ENCODE measurements around the gene RPL12. TPM values are rescaled to one million over a fixed set of nuclear protein-coding genes. Genes with fewer than 3 reads are reported as not detected.
A peak's percentile ranks its signal among the peaks of the same experiment; 100 is the strongest.

Gene RPL12
- total RNA-seq, result 1,000 to 10,000 TPM; 1,900 to 4,019 (median 2,592) TPM

DNA sequence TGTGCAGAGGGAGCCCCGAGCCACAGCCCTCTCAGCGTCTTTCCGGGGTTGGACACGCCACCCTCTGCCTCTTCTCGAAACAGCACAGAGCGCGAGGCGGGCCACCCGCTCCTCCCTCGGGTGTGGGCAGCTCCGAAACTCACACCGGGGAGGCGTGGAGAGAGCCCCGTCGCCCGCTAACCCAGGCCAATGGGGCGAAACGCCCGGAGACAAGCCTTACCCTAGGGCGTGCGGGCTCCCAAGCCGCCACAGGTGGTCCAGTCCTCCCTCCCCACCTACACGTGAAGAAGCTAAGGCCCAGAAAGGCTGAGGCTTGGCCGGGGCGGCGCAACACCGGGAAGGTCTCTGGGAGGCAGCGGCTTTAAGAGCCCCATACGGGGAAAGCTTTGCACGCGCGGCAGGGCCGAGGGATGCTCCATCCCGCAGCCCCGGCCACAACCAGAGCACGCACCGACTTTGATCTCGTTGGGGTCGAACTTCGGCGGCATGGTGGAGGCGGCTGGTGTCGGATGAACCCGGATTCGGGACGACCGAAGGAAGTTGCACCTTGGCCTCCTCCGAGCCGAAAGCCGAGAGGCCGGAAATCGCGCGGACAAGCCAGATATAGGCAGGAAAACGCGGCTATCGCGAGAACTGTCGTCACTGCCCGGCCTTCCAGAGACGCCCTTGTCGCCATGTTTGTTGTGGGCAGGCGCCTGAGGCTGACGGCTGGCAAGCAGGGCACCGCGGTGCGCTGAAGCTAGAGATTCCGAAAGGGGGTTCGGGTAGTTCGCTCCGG, at the start of gene RPL12, which contains the start of gene LRSAM1:
Gene RPL12 (minus strand): TSS at position 577 of the 778 bp plus-strand sequence. CDS start 89 bp downstream, at position 488.
Gene LRSAM1 (plus strand): TSS at position 681 of the 778 bp plus-strand sequence. CDS start 3,018 bp downstream, outside the sequence.
- peak within 1 kb of the TSS; percentile 61 to 91 (median 66) for H3K4me3 ChIP-seq
- H3K4me1 ChIP-seq (replicated peaks in 1 of 2), result peaks cover 13 to 16% of the 10 kb centered on the region in 2 donors
- 0 to 2% (median 0%) methylated on average over 7 to 32 of the region's 71 CpGs; no CpG with 5 or more reads in 6 of the 10 experiments for WGBS, 10 experiments
- peak within 1 kb of the TSS; percentile 63 to 74 for H3K27ac ChIP-seq
- in situ Hi-C loops (cut with MboI; ENCODE audit: low pct_unique_long_range_greater_than_20kb in 2 of 9, low sequenced_read_pairs in 9 of 9, unreplicated experiment in 9 of 9), result no loop called here
- peak; percentile 49 to 84 (median 75) for ATAC-seq (replicated peaks in 6 of 8)

- ATAC-seq (replicated peaks in 6 of 8), result no peak
- no peak overlapping the region for H3K4me3 ChIP-seq
- WGBS, 10 experiments, result 67 to 80% (median 80%) methylated on average over 1 to 3 of the region's 9 CpGs; no CpG with 5 or more reads in 6 of the 10 experiments
- no peaks in the 10 kb centered on the region for H3K4me1 ChIP-seq (replicated peaks in 1 of 2)
- in situ Hi-C loops (cut with MboI; ENCODE audit: low pct_unique_long_range_greater_than_20kb in 2 of 9, low sequenced_read_pairs in 9 of 9, unreplicated experiment in 9 of 9), result loop anchor here in 2 of 9 experiments (10.0 to 25.0 kb wide), 2 partner anchors 84 to 186 kb away; no protein-coding TSS in a partner anchor
- H3K27ac ChIP-seq, result no peak overlapping the region
Measured at GRCh38 chr9:127500862-127501261, 49.7 kb upstream of the RPL12 start.

GRCh38 chr9:127500399-127500798, 49.2 kb upstream of the RPL12 start:
- WGBS, 10 experiments, result 80 to 100% (median 83%) methylated on average over 1 to 3 of the region's 6 CpGs; no CpG with 5 or more reads in 6 of the 10 experiments
- ATAC-seq (replicated peaks in 6 of 8), result no peak
- H3K4me1 ChIP-seq (replicated peaks in 1 of 2), result no peaks in the 10 kb centered on the region
- no peak overlapping the region for H3K27ac ChIP-seq
- H3K4me3 ChIP-seq, result no peak overlapping the region
- in situ Hi-C loops (cut with MboI; ENCODE audit: low pct_unique_long_range_greater_than_20kb in 2 of 9, low sequenced_read_pairs in 9 of 9, unreplicated experiment in 9 of 9), result loop anchor here in 2 of 9 experiments (10.0 to 25.0 kb wide), 2 partner anchors 84 to 187 kb away; no protein-coding TSS in a partner anchor

- H3K4me3 ChIP-seq, result no peak overlapping the region
- no peak for ATAC-seq (replicated peaks in 6 of 8)
- no peak overlapping the region for H3K27ac ChIP-seq
- 87 to 100% (median 100%) methylated on average over 1 to 3 of the region's 5 CpGs; no CpG with 5 or more reads in 5 of the 10 experiments for WGBS, 10 experiments
- in situ Hi-C loops (cut with MboI; ENCODE audit: low pct_unique_long_range_greater_than_20kb in 2 of 9, low sequenced_read_pairs in 9 of 9, unreplicated experiment in 9 of 9), result loop anchor here in 1 of 9 experiments (25.0 kb wide), 1 partner anchor 89 kb away; no protein-coding TSS in a partner anchor
- peaks cover 0 to 1% of the 10 kb centered on the region in 2 donors for H3K4me1 ChIP-seq (replicated peaks in 1 of 2)
Measured at GRCh38 chr9:127498298-127498697, 47.1 kb upstream of the RPL12 start.

- 97 to 100% (median 100%) methylated on average over 1 to 5 of the region's 13 CpGs; no CpG with 5 or more reads in 6 of the 10 experiments for WGBS, 10 experiments
- peak in 1 of 8 experiments; percentile 6 for ATAC-seq (replicated peaks in 6 of 8)
- Histone ChIP-seq H3K4me1 (replicated peaks in 1 of 2) (peaks cover 0 to 5% of the 10 kb centered on the region in 2 donors), H3K27ac (no peak overlapping the region), H3K4me3 (no peak overlapping the region)
- in situ Hi-C loops (cut with MboI; ENCODE audit: low pct_unique_long_range_greater_than_20kb in 2 of 9, low sequenced_read_pairs in 9 of 9, unreplicated experiment in 9 of 9), result loop anchor here in 1 of 9 experiments (25.0 kb wide), 1 partner anchor 90 kb away; no protein-coding TSS in a partner anchor
Measured at GRCh38 chr9:127497656-127498290, 46.6 kb upstream of the RPL12 start.

- in situ Hi-C loops (cut with MboI; ENCODE audit: low pct_unique_long_range_greater_than_20kb in 2 of 9, low sequenced_read_pairs in 9 of 9, unreplicated experiment in 9 of 9), result loop anchor here in 1 of 9 experiments (25.0 kb wide), 1 partner anchor 90 kb away; no protein-coding TSS in a partner anchor
- H3K4me1 ChIP-seq (replicated peaks in 1 of 2), result peaks cover 6 to 9% of the 10 kb centered on the region in 2 donors
- no peak overlapping the region for H3K4me3 ChIP-seq
- no peak for ATAC-seq (replicated peaks in 6 of 8)
- H3K27ac ChIP-seq, result no peak overlapping the region
- WGBS, 10 experiments, result 70 to 100% (median 97%) methylated on average over 2 to 3 of the region's 12 CpGs; no CpG with 5 or more reads in 6 of the 10 experiments
Measured at GRCh38 chr9:127496974-127497373, 45.8 kb upstream of the RPL12 start.

GRCh38 chr9:127495884-127496555, 44.8 kb upstream of the RPL12 start:
- H3K4me3 ChIP-seq, result no peak overlapping the region
- WGBS, 10 experiments, result 0 to 100% (median 86%) methylated on average over 1 to 6 of the region's 14 CpGs; no CpG with 5 or more reads in 5 of the 10 experiments
- no peak overlapping the region for H3K27ac ChIP-seq
- no peak for ATAC-seq (replicated peaks in 6 of 8)
- in situ Hi-C loops (cut with MboI; ENCODE audit: low pct_unique_long_range_greater_than_20kb in 2 of 9, low sequenced_read_pairs in 9 of 9, unreplicated experiment in 9 of 9), result loop anchor here in 1 of 9 experiments (25.0 kb wide), 1 partner anchor 91 kb away; no protein-coding TSS in a partner anchor
- H3K4me1 ChIP-seq (replicated peaks in 1 of 2), result peaks cover 7 to 9% of the 10 kb centered on the region in 2 donors

GRCh38 chr9:127494304-127494702, 43.1 kb upstream of the RPL12 start:
- peaks cover 9 to 10% of the 10 kb centered on the region in 2 donors for H3K4me1 ChIP-seq (replicated peaks in 1 of 2)

GRCh38 chr9:127493592-127494303, 42.5 kb upstream of the RPL12 start:
- H3K27ac ChIP-seq, result no peak overlapping the region
- H3K4me3 ChIP-seq, result no peak overlapping the region
- H3K4me1 ChIP-seq (replicated peaks in 1 of 2), result peaks cover 9 to 10% of the 10 kb centered on the region in 2 donors
- in situ Hi-C loops (cut with MboI; ENCODE audit: low pct_unique_long_range_greater_than_20kb in 2 of 9, low sequenced_read_pairs in 9 of 9, unreplicated experiment in 9 of 9), result loop anchor here in 1 of 9 experiments (25.0 kb wide), 1 partner anchor 94 kb away; no protein-coding TSS in a partner anchor
- 43 to 100% (median 80%) methylated on average over 1 to 7 of the region's 22 CpGs; no CpG with 5 or more reads in 2 of the 10 experiments for WGBS, 10 experiments
- peak in 1 of 8 experiments; percentile 11 for ATAC-seq (replicated peaks in 6 of 8)

More at GRCh38 chr9:127494304-127494702, 43.1 kb upstream of the RPL12 start:
- no peak for ATAC-seq (replicated peaks in 6 of 8)
- in situ Hi-C loops (cut with MboI; ENCODE audit: low pct_unique_long_range_greater_than_20kb in 2 of 9, low sequenced_read_pairs in 9 of 9, unreplicated experiment in 9 of 9), result loop anchor here in 1 of 9 experiments (25.0 kb wide), 1 partner anchor 93 kb away; no protein-coding TSS in a partner anchor
- 87 to 100% (median 98%) methylated on average over 1 to 6 of the region's 9 CpGs; no CpG with 5 or more reads in 4 of the 10 experiments for WGBS, 10 experiments
- H3K4me3 ChIP-seq, result no peak overlapping the region
- H3K27ac ChIP-seq, result no peak overlapping the region

DNA sequence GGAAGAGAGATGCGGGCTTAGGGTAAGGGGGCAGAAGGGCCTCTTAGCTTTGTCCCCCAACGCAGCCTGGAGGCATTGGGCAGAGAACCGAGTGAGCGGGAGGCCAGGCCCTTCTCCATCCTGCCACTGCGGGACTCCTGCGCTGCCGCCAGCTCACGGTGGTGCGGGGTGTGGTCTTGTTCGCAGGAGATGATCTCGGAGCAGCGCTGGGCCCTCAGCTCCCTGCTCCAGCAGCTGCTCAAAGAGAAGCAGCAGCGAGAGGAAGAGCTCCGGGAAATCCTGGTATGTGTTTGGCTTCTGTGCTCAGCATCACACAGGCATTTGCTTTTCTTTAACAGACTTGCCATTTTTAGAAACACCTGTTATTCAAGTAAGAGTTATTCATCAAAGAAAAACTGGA, 41.4 kb upstream of the RPL12 start:
- Histone ChIP-seq H3K4me1 (replicated peaks in 1 of 2) (peaks cover 9 to 10% of the 10 kb centered on the region in 2 donors), H3K27ac (no peak overlapping the region), H3K4me3 (no peak overlapping the region)
- in situ Hi-C loops (cut with MboI; ENCODE audit: low pct_unique_long_range_greater_than_20kb in 2 of 9, low sequenced_read_pairs in 9 of 9, unreplicated experiment in 9 of 9), result loop anchor here in 1 of 9 experiments (25.0 kb wide), 1 partner anchor 95 kb away; no protein-coding TSS in a partner anchor
- WGBS, 10 experiments, result 30 to 90% (median 63%) methylated on average over 2 to 11 of the region's 14 CpGs; no CpG with 5 or more reads in 2 of the 10 experiments
- peak in 3 of 8 experiments; percentile 6 to 20 (median 11) for ATAC-seq (replicated peaks in 6 of 8)

- WGBS, 10 experiments, result 70% methylated on average over 4 of the region's 10 CpGs; no CpG with 5 or more reads in 9 of the 10 experiments
- in situ Hi-C loops (cut with MboI; ENCODE audit: low pct_unique_long_range_greater_than_20kb in 2 of 9, low sequenced_read_pairs in 9 of 9, unreplicated experiment in 9 of 9), result loop anchor here in 1 of 9 experiments (25.0 kb wide), 1 partner anchor 96 kb away; no protein-coding TSS in a partner anchor
- Histone ChIP-seq H3K4me1 (replicated peaks in 1 of 2) (peaks cover 9 to 10% of the 10 kb centered on the region in 2 donors), H3K27ac (no peak overlapping the region), H3K4me3 (no peak overlapping the region)
- peak in 2 of 8 experiments; percentile 25 to 44 for ATAC-seq (replicated peaks in 6 of 8)
Measured at GRCh38 chr9:127491516-127491915, 40.3 kb upstream of the RPL12 start.
